Left lung (tissue), 10 donors: ENCODE data around the gene GABARAPL2. TPM values are rescaled to one million over a fixed set of nuclear protein-coding genes. Genes with fewer than 3 reads are reported as not detected.
A peak's percentile ranks its signal among the peaks of the same experiment; 100 is the strongest.

ENCODE experiments used
- ATAC-seq: fragments of 200-7000 bp; cut with Tn5 transposase; one replicate; pipeline ENCODE4 v1.9.1; 2020; ENCODE audit warnings: moderate library complexity
- DNase-seq, 4 donors: peaks; one replicate each; pipeline ENCODE4 v3.0.0-alpha.2; 2013 to 2020
- H3K27ac ChIP-seq, 2 donors: fragments of 200-600 bp; sonication (generic) in 1 of 2; one replicate each; pipeline versions ENCODE4 v1.5.0 to v1.8.0; 2020 to 2021
- H3K27me3 ChIP-seq, 2 donors: fragments of 200-600 bp; sonication (generic) in 1 of 2; one replicate each; pipeline versions ENCODE4 v1.5.0 to v1.8.0; 2020 to 2021
- H3K36me3 ChIP-seq, 2 donors: fragments of 200-600 bp; sonication (generic) in 1 of 2; one replicate each; pipeline versions ENCODE4 v1.5.0 to v1.8.0; 2020 to 2021
- H3K4me1 ChIP-seq, 2 donors: fragments of 200-600 bp; one replicate each; pipeline ENCODE4 v1.8.0; 2021
- H3K4me3 ChIP-seq, 2 donors: fragments of 200-600 bp; sonication (generic) in 1 of 2; one replicate each; pipeline versions ENCODE4 v1.5.0 to v1.8.0; 2020 to 2021; ENCODE audit warnings: mild to moderate bottlenecking in 1 of 2
- H3K9me3 ChIP-seq, 2 donors: fragments of 200-600 bp; sonication (generic) in 1 of 2; one replicate each; pipeline versions ENCODE4 v1.5.0 to v1.8.0; 2020 to 2021
- intact Hi-C, 2 donors: fragments of 100-400 bp; cut with DNase I; formaldehyde crosslinking; loops; one replicate each; pipeline versions ENCODE4 v1.11.2 to v1.14.2; 2022
- polyA plus RNA-seq, 6 donors: library from polyadenylated mRNA; unstranded; fragments of 120-200 nt; gene quantifications; one replicate each; pipeline ENCODE4 v1.2.1, GENCODE V29; 2013; ENCODE audit not compliant: insufficient read length in 6 of 6
- total RNA-seq, 2 donors: library from RNA; stranded (reverse); fragmentation: NEBNext Ultra II Directional; extraction: Animal tissue kit (Norgen Biotek cat#: 25700); gene quantifications; one replicate each; pipeline ENCODE4 v1.2.1, GENCODE V29; 2021
- TF ChIP-seq, protein P1 (sequence below), 2 donors: fragments of 200-600 bp; sonication (generic) in 1 of 2; IDR thresholded peaks; one replicate each; pipeline versions ENCODE4 v1.5.0 to v1.8.0; 2021; ENCODE audit warnings: antibody characterized with exemption in 2 of 2
- donor health status: DM: no; HTN: yes; CAD: no.
- donor health status: DM: no; HTN: no; CAD: no.

The GABARAPL2 gene
- total and polyA plus RNA-seq, 8 donors = 94.1 to 145 (median 137) TPM

DNA sequence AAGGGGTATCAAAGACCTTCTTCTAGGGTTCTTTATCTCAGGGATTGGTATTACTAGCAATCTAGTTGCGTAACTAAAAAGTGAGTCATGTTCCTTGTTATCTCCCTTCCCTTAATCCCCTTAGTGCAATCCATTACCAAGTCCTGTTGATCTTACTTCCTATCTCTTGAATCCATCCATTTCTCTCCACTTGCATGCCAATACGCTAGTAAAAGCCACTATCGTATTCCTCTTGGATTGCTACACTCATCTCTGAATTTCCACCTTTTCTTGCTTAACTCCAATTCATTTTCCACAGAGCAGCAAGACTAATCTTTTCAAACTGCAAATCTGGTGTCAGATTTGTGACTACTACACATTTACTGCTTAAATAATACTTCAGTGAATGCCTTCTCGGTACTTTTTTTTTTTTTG lies 58.7 kb downstream of the GABARAPL2 start:
- Histone ChIP-seq H3K27me3 (no peaks in the 10 kb centered on the region), H3K36me3 (peaks cover 0 to 51% of the 10 kb centered on the region in 2 donors), H3K9me3 (no peaks in the 10 kb centered on the region), H3K4me1 (peaks cover 8 to 43% of the 10 kb centered on the region in 2 donors), H3K27ac (no peak overlapping the region), H3K4me3 (no peak overlapping the region)
- TF ChIP-seq, protein P1, sequence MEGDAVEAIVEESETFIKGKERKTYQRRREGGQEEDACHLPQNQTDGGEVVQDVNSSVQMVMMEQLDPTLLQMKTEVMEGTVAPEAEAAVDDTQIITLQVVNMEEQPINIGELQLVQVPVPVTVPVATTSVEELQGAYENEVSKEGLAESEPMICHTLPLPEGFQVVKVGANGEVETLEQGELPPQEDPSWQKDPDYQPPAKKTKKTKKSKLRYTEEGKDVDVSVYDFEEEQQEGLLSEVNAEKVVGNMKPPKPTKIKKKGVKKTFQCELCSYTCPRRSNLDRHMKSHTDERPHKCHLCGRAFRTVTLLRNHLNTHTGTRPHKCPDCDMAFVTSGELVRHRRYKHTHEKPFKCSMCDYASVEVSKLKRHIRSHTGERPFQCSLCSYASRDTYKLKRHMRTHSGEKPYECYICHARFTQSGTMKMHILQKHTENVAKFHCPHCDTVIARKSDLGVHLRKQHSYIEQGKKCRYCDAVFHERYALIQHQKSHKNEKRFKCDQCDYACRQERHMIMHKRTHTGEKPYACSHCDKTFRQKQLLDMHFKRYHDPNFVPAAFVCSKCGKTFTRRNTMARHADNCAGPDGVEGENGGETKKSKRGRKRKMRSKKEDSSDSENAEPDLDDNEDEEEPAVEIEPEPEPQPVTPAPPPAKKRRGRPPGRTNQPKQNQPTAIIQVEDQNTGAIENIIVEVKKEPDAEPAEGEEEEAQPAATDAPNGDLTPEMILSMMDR (IDR thresholded peaks at IDR 0.05) = no peak
- intact Hi-C loops = no loop called here
- ATAC-seq (no peak), DNase-seq (no peak)

DNA sequence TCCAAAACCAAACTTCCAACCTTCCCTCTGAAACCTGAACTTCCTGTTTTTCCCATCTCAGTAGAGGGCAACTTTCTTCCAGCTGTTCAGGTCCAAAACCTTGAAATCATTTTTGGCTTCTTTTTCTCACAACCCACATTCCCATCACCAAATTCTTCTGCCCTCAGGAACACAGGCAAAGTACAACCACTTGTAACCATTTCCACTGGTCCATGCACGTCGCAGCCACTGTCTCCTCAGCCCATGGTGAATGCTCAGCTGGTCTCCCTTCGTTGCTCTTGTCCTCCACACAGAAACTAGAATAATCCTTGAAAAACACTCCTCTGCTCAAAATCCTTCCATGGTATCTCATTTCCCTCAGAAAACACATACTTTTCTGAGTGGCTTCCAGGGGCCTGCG lies 60.6 kb downstream of the GABARAPL2 start:
- Histone ChIP-seq H3K4me1 (peaks cover 7 to 24% of the 10 kb centered on the region in 2 donors), H3K4me3 (no peak overlapping the region), H3K27me3 (no peaks in the 10 kb centered on the region), H3K27ac (peak overlapping the region in 1 of 2 donors; percentile 63), H3K36me3 (peaks cover 0 to 67% of the 10 kb centered on the region in 2 donors), H3K9me3 (no peaks in the 10 kb centered on the region)
- ATAC-seq = no peak
- no peak for DNase-seq
- TF ChIP-seq, protein P1 (IDR thresholded peaks at IDR 0.05) = no peak
- intact Hi-C loops = no loop called here

Other genes starting within 250 kb of the GABARAPL2 start
- 10 to 100 TPM; 43.4 to 44.5 TPM for gene CFDP1, start 132.9 kb upstream of the GABARAPL2 start, total RNA-seq
- gene CFDP1, start 132.9 kb upstream of the GABARAPL2 start, polyA plus RNA-seq = 100 to 1,000 TPM; 127 to 151 (median 143) TPM
- gene TMEM170A, start 101.7 kb upstream of the GABARAPL2 start, total RNA-seq = 10 to 100 TPM; 20.2 to 30.9 TPM
- gene TMEM170A, start 101.7 kb upstream of the GABARAPL2 start, polyA plus RNA-seq = 10 to 100 TPM; 29.9 to 40.1 (median 36.0) TPM
- gene CHST6, start 70.9 kb upstream of the GABARAPL2 start, total RNA-seq = 1 to 10 TPM; 3.3 to 3.9 TPM
- gene CHST6, start 70.9 kb upstream of the GABARAPL2 start, polyA plus RNA-seq = 1 to 10 TPM; 1.3 to 2.0 (median 1.5) TPM
- 1 to 10 TPM in 1 of 2 donors, under 1 TPM in 1; 0.09 to 1.4 TPM for gene CHST5, start 30.3 kb upstream of the GABARAPL2 start, total RNA-seq
- gene CHST5, start 30.3 kb upstream of the GABARAPL2 start, polyA plus RNA-seq = 1 to 10 TPM in 2 of 6 donors, under 1 TPM in 4; 0.48 to 1.6 (median 0.65) TPM
- gene TMEM231, start 10.1 kb upstream of the GABARAPL2 start, total RNA-seq = 10 to 100 TPM in 1 of 2 donors, 1 to 10 TPM in 1; 8.2 to 16.0 TPM
- 10 to 100 TPM; 18.3 to 25.8 (median 24.2) TPM for gene TMEM231, start 10.1 kb upstream of the GABARAPL2 start, polyA plus RNA-seq
- 10 to 100 TPM; 45.4 to 53.0 TPM for gene ADAT1, start 56.9 kb downstream of the GABARAPL2 start, total RNA-seq
- gene ADAT1, start 56.9 kb downstream of the GABARAPL2 start, polyA plus RNA-seq = 10 to 100 TPM; 39.1 to 57.4 (median 51.8) TPM
- 100 to 1,000 TPM in 1 of 2 donors, 10 to 100 TPM in 1; 80.0 to 106 TPM for gene KARS1, start 81.3 kb downstream of the GABARAPL2 start, total RNA-seq
- 100 to 1,000 TPM; 117 to 128 (median 123) TPM for gene KARS1, start 81.3 kb downstream of the GABARAPL2 start, polyA plus RNA-seq
- 10 to 100 TPM; 46.7 to 55.8 TPM for gene TERF2IP, start 81.4 kb downstream of the GABARAPL2 start, total RNA-seq
- 10 to 100 TPM; 75.0 to 88.7 (median 78.7) TPM for gene TERF2IP, start 81.4 kb downstream of the GABARAPL2 start, polyA plus RNA-seq
- not detected for gene CPHXL2, start 110.6 kb downstream of the GABARAPL2 start, total RNA-seq
- gene CPHXL2, start 110.6 kb downstream of the GABARAPL2 start, polyA plus RNA-seq = under 1 TPM in 3 of 6 donors, not detected in 3; 0.17 to 0.52 (median 0.52) TPM
- gene DUXB, start 135.1 kb downstream of the GABARAPL2 start, total RNA-seq = not detected
- gene DUXB, start 135.1 kb downstream of the GABARAPL2 start, polyA plus RNA-seq = under 1 TPM in 4 of 6 donors, not detected in 2; 0.15 to 0.42 (median 0.16) TPM
- not detected for gene CPHXL, start 160.1 kb downstream of the GABARAPL2 start, total RNA-seq
- under 1 TPM in 1 of 6 donors, not detected in 5; 0.17 TPM for gene CPHXL, start 160.1 kb downstream of the GABARAPL2 start, polyA plus RNA-seq